ENCODE data around the gene F12.

GRCh38 chr5:177449140-177450061, 40.0 kb upstream of the F12 start:
- TF ChIP-seq CTCF (conservative IDR thresholded peaks at IDR 0.05; ENCODE audit: low read length) (no peak), EZH2phosphoT487 (IDR thresholded peaks at IDR 0.05; ENCODE audit: borderline replicate concordance, low read depth, low read length) (no peak)
